ENCODE results near the gene MEIKIN. TPM values are rescaled to one million over a fixed set of nuclear protein-coding genes. Genes with fewer than 3 reads are reported as not detected.

MEIKIN gene
- total and polyA plus RNA-seq, 2 of the 13 experiments (the other 11 are each of a cell fraction or from before 2014, with no cell fraction given), result not detected

DNA sequence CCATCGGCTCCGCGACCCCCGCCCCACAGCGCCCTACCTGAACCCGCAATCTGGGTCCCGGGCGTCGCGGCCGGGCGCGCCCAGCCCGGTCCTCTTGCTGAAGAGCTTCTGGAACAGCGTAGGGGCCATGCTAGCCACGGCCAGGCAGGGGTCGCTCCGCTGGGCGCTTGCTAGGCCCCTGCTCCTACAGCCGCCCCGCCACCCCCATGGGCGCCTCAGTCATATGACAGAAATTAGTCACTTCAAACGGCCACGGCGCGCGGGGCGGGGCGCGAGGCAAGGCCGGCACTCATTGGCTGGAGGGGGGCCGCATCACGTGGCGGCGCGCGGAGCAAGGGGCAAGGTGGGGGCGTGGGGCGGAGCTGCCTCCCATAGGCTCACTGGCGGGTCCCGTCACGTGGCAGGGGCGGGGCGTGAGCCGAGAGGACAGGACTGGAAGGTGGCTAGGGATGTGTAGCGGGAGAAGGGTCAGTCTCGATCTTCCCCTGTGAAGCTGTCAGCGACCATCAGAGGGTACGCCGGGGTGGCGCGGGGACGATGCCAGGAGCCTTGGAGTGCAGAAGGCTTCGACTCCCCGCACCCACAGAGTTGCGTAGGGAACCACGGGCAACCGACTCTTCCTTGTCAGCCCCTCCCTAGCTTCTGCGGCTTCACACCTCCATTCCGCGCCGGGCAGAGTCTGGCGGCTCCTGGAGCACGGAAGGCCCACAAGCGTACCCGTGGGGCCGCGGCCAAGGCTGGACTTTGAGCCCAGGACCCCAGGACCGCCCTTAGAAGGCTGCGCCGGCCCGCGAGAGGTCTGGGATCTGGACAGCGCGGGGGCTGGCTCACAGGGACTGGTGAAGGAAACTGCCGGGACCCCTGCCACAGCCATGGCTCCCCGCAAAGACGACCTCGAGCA is 148.4 kb downstream of the MEIKIN start, which contains the start of gene FNIP1 (continued):
- TF ChIP-seq, protein P1, sequence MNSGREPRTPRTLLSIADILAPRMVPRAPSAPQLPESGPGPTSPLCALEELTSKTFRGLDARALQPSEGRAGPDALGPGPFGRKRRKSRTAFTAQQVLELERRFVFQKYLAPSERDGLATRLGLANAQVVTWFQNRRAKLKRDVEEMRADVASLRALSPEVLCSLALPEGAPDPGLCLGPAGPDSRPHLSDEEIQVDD (CRISPR knock-in tag; IDR thresholded peaks at IDR 0.05; ENCODE audit: borderline replicate concordance), result no peak
- TF ChIP-seq CREB1 (IDR thresholded peaks at IDR 0.05), result peak; percentile 86
- no peak; the same call in 1 of the 2 replicates for TF ChIP-seq CREB1 (CRISPR knock-in tag; IDR thresholded peaks at IDR 0.05)
- no peak for TF ChIP-seq ZNF138 (CRISPR knock-in tag; IDR thresholded peaks at IDR 0.05; ENCODE audit: low read depth)
- TF ChIP-seq HNF4A (CRISPR knock-in tag; IDR thresholded peaks at IDR 0.05), result peak; percentile 96
- no peak; the same call in 1 of the 2 replicates for TF ChIP-seq SNAPC2 (CRISPR knock-in tag; IDR thresholded peaks at IDR 0.05)
- TF ChIP-seq BRCA1 (CRISPR knock-in tag; IDR thresholded peaks at IDR 0.05), result peak; percentile 90
- TF ChIP-seq TEAD3 (CRISPR knock-in tag; optimal IDR thresholded peaks at IDR 0.05; ENCODE audit: borderline replicate concordance), result peak; percentile 60
- TF ChIP-seq, protein P2, sequence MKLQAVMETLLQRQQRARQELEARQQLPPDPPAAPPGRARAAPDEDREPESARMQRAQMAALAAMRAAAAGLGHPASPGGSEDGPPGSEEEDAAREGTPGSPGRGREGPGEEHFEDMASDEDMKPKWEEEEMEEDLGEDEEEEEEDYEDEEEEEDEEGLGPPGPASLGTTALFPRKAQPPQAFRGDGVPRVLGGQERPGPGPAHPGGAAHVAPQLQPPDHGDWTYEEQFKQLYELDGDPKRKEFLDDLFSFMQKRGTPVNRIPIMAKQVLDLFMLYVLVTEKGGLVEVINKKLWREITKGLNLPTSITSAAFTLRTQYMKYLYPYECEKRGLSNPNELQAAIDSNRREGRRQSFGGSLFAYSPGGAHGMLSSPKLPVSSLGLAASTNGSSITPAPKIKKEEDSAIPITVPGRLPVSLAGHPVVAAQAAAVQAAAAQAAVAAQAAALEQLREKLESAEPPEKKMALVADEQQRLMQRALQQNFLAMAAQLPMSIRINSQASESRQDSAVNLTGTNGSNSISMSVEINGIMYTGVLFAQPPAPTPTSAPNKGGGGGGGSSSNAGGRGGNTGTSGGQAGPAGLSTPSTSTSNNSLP (IDR thresholded peaks at IDR 0.05; ENCODE audit: low read depth, low read length), result no peak
- peak; percentile 77 for TF ChIP-seq PHF20 (CRISPR knock-in tag; IDR thresholded peaks at IDR 0.05)
- TF ChIP-seq EP300 (IDR thresholded peaks at IDR 0.05; ENCODE audit: low read depth in 2 of 2, low read length in 2 of 2), result peak in 1 of 2 experiments; percentile 52; a peak in 1 of 4 replicates
- no peak; the same call in 1 of the 2 replicates for TF ChIP-seq EP300 (CRISPR knock-in tag; IDR thresholded peaks at IDR 0.05; ENCODE audit: borderline replicate concordance)
- no peak for TF ChIP-seq ZNF44 (CRISPR knock-in tag; IDR thresholded peaks at IDR 0.05)
- TF ChIP-seq, protein P3, sequence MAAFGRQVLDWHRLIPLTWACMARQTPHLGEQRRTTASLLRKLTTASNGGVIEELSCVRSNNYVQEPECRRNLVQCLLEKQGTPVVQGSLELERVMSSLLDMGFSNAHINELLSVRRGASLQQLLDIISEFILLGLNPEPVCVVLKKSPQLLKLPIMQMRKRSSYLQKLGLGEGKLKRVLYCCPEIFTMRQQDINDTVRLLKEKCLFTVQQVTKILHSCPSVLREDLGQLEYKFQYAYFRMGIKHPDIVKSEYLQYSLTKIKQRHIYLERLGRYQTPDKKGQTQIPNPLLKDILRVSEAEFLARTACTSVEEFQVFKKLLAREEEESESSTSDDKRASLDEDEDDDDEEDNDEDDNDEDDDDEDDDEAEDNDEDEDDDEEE (CRISPR knock-in tag; IDR thresholded peaks at IDR 0.05), result peak; percentile 93; the same call in 1 of the 2 replicates
- TF ChIP-seq ZNF331 (CRISPR knock-in tag; IDR thresholded peaks at IDR 0.05), result 0 out of 2 replicates have a peak, but pooled peaks have one; percentile 74
- no peak for TF ChIP-seq SCMH1 (CRISPR knock-in tag; IDR thresholded peaks at IDR 0.05; ENCODE audit: borderline replicate concordance)
- TF ChIP-seq, protein P4, sequence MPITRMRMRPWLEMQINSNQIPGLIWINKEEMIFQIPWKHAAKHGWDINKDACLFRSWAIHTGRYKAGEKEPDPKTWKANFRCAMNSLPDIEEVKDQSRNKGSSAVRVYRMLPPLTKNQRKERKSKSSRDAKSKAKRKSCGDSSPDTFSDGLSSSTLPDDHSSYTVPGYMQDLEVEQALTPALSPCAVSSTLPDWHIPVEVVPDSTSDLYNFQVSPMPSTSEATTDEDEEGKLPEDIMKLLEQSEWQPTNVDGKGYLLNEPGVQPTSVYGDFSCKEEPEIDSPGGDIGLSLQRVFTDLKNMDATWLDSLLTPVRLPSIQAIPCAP (CRISPR knock-in tag; IDR thresholded peaks at IDR 0.05; ENCODE audit: low read depth), result no peak
- peak; percentile 84 for TF ChIP-seq NFYB (CRISPR knock-in tag; IDR thresholded peaks at IDR 0.05)
- peak; percentile 88; the same call in 1 of the 2 replicates for TF ChIP-seq ZNF33A (CRISPR knock-in tag; IDR thresholded peaks at IDR 0.05; ENCODE audit: borderline replicate concordance)
- TF ChIP-seq REL (CRISPR knock-in tag; conservative IDR thresholded peaks at IDR 0.05), result peak; percentile 90
- TF ChIP-seq ZNF883 (CRISPR knock-in tag; IDR thresholded peaks at IDR 0.05; ENCODE audit: not compliant biosample characterization), result peak; percentile 19
- no peak for TF ChIP-seq U2AF2 (IDR thresholded peaks at IDR 0.05; ENCODE audit: low read depth, low read length)
- no peak for TF ChIP-seq SP1 (IDR thresholded peaks at IDR 0.05)
- peak; percentile 90 for TF ChIP-seq SP1 (CRISPR knock-in tag; IDR thresholded peaks at IDR 0.05)
- TF ChIP-seq, protein P5, sequence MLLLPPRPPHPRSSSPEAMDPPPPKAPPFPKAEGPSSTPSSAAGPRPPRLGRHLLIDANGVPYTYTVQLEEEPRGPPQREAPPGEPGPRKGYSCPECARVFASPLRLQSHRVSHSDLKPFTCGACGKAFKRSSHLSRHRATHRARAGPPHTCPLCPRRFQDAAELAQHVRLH (CRISPR knock-in tag; IDR thresholded peaks at IDR 0.05; ENCODE audit: borderline replicate concordance, low read depth), result peak; percentile 85; the same call in 1 of the 2 replicates
- TF ChIP-seq ZNF136 (CRISPR knock-in tag; IDR thresholded peaks at IDR 0.05; ENCODE audit: low read depth), result peak; percentile 43; the same call in 1 of the 2 replicates
- peak; percentile 92 for TF ChIP-seq RBFOX2 (IDR thresholded peaks at IDR 0.05; ENCODE audit: low read depth, low read length)
